ENCODE results near the gene ALAS1. TPM values are rescaled to one million over a fixed set of nuclear protein-coding genes. Genes with fewer than 3 reads are reported as not detected.

The ALAS1 gene
- total and polyA plus RNA-seq, 2 experiments from 2014 or later, result 17.8 to 42.8 TPM

DNA sequence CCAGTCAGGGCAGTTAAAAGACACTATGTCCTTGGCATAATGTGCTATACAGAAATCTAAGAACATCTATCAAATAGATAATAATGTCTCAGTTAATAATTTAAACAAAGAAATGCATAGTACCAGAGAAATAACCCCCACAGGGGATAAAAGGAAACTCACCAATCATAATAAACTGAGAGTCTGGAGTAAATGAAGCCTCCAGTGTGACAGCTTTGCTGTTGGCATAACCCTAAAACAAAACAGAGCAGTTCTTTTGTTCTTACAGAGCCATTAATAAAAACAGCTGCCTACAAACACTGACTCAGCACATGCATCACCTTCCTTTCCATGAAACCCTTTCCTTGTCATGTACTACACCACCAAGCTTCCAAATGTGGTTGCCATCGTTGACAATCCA is 61.1 kb downstream of the ALAS1 start:
- Mint-ChIP-seq H3K9me3 (no peaks in the 10 kb centered on the region), H3K4me1 (no peaks in the 10 kb centered on the region), H3K27me3 (ENCODE audit: insufficient read depth, low read depth, poor library complexity) (peaks cover 1% of the 10 kb centered on the region), H3K4me3 (no peak overlapping the region), H3K36me3 (ENCODE audit: low read depth) (peaks cover 98% of the 10 kb centered on the region), H3K27ac (no peak overlapping the region)
- Histone ChIP-seq H3K27me3 (ENCODE audit: insufficient read depth) (no peaks in the 10 kb centered on the region), H3K4me2 (no peak overlapping the region), H4K20me1 (replicated peaks; ENCODE audit: insufficient read depth) (peaks cover 44% of the 10 kb centered on the region), H3K9me2 (ENCODE audit: insufficient read depth) (no peaks in the 10 kb centered on the region), H3K27ac (ENCODE audit: low read depth) (no peak overlapping the region), H2AFZ (no peak overlapping the region), H3K79me2 (replicated peaks; ENCODE audit: insufficient read depth) (peaks cover 38% of the 10 kb centered on the region), H3K4me3 (no peak overlapping the region), H3K36me3 (ENCODE audit: insufficient read depth) (peaks cover 88% of the 10 kb centered on the region), H3K4me1 (ENCODE audit: insufficient read depth) (no peaks in the 10 kb centered on the region), H3F3A (replicated peaks; ENCODE audit: low read depth) (peaks cover 16% of the 10 kb centered on the region; the same call in 1 of the 2 replicates)
- no peak for ATAC-seq
- DNase-seq (ENCODE audit: low spot score), result no peak
- TF ChIP-seq, protein P1, sequence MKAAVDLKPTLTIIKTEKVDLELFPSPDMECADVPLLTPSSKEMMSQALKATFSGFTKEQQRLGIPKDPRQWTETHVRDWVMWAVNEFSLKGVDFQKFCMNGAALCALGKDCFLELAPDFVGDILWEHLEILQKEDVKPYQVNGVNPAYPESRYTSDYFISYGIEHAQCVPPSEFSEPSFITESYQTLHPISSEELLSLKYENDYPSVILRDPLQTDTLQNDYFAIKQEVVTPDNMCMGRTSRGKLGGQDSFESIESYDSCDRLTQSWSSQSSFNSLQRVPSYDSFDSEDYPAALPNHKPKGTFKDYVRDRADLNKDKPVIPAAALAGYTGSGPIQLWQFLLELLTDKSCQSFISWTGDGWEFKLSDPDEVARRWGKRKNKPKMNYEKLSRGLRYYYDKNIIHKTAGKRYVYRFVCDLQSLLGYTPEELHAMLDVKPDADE (IDR thresholded peaks at IDR 0.05), result no peak
- TF ChIP-seq JUNB (IDR thresholded peaks at IDR 0.05; ENCODE audit: unreplicated experiment) (no peak), EZH2 (IDR thresholded peaks at IDR 0.05; ENCODE audit: low read depth, unreplicated experiment) (no peak), NANOG (IDR thresholded peaks at IDR 0.05; ENCODE audit: borderline replicate concordance) (no peak), ZNF114 (CRISPR knock-in tag; IDR thresholded peaks at IDR 0.05) (no peak), STAT1 (IDR thresholded peaks at IDR 0.05; ENCODE audit: unreplicated experiment) (no peak), ZNF331 (CRISPR knock-in tag; IDR thresholded peaks at IDR 0.05; ENCODE audit: low read depth) (no peak), CREB1 (CRISPR knock-in tag; IDR thresholded peaks at IDR 0.05; ENCODE audit: low read depth) (no peak), EZH2phosphoT487 (IDR thresholded peaks at IDR 0.05; ENCODE audit: unreplicated experiment) (no peak), POLR2AphosphoS5 (IDR thresholded peaks at IDR 0.05; ENCODE audit: low read depth) (no peak)
- TF ChIP-seq, protein P2, sequence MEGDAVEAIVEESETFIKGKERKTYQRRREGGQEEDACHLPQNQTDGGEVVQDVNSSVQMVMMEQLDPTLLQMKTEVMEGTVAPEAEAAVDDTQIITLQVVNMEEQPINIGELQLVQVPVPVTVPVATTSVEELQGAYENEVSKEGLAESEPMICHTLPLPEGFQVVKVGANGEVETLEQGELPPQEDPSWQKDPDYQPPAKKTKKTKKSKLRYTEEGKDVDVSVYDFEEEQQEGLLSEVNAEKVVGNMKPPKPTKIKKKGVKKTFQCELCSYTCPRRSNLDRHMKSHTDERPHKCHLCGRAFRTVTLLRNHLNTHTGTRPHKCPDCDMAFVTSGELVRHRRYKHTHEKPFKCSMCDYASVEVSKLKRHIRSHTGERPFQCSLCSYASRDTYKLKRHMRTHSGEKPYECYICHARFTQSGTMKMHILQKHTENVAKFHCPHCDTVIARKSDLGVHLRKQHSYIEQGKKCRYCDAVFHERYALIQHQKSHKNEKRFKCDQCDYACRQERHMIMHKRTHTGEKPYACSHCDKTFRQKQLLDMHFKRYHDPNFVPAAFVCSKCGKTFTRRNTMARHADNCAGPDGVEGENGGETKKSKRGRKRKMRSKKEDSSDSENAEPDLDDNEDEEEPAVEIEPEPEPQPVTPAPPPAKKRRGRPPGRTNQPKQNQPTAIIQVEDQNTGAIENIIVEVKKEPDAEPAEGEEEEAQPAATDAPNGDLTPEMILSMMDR (conservative IDR thresholded peaks at IDR 0.05; ENCODE audit: low read depth in 2 of 2), result no peak
- TF ChIP-seq, protein P3, sequence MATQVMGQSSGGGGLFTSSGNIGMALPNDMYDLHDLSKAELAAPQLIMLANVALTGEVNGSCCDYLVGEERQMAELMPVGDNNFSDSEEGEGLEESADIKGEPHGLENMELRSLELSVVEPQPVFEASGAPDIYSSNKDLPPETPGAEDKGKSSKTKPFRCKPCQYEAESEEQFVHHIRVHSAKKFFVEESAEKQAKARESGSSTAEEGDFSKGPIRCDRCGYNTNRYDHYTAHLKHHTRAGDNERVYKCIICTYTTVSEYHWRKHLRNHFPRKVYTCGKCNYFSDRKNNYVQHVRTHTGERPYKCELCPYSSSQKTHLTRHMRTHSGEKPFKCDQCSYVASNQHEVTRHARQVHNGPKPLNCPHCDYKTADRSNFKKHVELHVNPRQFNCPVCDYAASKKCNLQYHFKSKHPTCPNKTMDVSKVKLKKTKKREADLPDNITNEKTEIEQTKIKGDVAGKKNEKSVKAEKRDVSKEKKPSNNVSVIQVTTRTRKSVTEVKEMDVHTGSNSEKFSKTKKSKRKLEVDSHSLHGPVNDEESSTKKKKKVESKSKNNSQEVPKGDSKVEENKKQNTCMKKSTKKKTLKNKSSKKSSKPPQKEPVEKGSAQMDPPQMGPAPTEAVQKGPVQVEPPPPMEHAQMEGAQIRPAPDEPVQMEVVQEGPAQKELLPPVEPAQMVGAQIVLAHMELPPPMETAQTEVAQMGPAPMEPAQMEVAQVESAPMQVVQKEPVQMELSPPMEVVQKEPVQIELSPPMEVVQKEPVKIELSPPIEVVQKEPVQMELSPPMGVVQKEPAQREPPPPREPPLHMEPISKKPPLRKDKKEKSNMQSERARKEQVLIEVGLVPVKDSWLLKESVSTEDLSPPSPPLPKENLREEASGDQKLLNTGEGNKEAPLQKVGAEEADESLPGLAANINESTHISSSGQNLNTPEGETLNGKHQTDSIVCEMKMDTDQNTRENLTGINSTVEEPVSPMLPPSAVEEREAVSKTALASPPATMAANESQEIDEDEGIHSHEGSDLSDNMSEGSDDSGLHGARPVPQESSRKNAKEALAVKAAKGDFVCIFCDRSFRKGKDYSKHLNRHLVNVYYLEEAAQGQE (IDR thresholded peaks at IDR 0.05; ENCODE audit: unreplicated experiment), result no peak
- TF ChIP-seq, protein P4, sequence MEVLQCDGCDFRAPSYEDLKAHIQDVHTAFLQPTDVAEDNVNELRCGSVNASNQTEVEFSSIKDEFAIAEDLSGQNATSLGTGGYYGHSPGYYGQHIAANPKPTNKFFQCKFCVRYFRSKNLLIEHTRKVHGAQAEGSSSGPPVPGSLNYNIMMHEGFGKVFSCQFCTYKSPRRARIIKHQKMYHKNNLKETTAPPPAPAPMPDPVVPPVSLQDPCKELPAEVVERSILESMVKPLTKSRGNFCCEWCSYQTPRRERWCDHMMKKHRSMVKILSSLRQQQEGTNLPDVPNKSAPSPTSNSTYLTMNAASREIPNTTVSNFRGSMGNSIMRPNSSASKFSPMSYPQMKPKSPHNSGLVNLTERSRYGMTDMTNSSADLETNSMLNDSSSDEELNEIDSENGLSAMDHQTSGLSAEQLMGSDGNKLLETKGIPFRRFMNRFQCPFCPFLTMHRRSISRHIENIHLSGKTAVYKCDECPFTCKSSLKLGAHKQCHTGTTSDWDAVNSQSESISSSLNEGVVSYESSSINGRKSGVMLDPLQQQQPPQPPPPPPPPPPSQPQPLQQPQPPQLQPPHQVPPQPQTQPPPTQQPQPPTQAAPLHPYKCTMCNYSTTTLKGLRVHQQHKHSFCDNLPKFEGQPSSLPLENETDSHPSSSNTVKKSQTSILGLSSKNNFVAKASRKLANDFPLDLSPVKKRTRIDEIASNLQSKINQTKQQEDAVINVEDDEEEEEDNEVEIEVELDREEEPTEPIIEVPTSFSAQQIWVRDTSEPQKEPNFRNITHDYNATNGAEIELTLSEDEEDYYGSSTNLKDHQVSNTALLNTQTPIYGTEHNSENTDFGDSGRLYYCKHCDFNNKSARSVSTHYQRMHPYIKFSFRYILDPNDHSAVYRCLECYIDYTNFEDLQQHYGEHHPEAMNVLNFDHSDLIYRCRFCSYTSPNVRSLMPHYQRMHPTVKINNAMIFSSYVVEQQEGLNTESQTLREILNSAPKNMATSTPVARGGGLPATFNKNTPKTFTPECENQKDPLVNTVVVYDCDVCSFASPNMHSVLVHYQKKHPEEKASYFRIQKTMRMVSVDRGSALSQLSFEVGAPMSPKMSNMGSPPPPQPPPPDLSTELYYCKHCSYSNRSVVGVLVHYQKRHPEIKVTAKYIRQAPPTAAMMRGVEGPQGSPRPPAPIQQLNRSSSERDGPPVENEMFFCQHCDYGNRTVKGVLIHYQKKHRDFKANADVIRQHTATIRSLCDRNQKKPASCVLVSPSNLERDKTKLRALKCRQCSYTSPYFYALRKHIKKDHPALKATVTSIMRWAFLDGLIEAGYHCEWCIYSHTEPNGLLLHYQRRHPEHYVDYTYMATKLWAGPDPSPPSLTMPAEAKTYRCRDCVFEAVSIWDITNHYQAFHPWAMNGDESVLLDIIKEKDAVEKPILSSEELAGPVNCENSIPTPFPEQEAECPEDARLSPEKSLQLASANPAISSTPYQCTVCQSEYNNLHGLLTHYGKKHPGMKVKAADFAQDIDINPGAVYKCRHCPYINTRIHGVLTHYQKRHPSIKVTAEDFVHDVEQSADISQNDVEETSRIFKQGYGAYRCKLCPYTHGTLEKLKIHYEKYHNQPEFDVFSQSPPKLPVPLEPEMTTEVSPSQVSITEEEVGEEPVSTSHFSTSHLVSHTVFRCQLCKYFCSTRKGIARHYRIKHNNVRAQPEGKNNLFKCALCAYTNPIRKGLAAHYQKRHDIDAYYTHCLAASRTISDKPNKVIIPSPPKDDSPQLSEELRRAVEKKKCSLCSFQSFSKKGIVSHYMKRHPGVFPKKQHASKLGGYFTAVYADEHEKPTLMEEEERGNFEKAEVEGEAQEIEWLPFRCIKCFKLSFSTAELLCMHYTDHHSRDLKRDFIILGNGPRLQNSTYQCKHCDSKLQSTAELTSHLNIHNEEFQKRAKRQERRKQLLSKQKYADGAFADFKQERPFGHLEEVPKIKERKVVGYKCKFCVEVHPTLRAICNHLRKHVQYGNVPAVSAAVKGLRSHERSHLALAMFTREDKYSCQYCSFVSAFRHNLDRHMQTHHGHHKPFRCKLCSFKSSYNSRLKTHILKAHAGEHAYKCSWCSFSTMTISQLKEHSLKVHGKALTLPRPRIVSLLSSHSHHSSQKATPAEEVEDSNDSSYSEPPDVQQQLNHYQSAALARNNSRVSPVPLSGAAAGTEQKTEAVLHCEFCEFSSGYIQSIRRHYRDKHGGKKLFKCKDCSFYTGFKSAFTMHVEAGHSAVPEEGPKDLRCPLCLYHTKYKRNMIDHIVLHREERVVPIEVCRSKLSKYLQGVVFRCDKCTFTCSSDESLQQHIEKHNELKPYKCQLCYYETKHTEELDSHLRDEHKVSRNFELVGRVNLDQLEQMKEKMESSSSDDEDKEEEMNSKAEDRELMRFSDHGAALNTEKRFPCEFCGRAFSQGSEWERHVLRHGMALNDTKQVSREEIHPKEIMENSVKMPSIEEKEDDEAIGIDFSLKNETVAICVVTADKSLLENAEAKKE (CRISPR knock-in tag; IDR thresholded peaks at IDR 0.05), result no peak

Measured in GM23338 (cell line).